Neural crest cell (in vitro differentiated cells): ENCODE measurements around the gene YWHAB. TPM values are rescaled to one million over a fixed set of nuclear protein-coding genes. Genes with fewer than 3 reads are reported as not detected.

ENCODE experiments used
- DNase-seq: peaks from one replicate; pipeline ENCODE4 v3.0.0; 2021; ENCODE audit warnings: low read depth, mixed read lengths, low spot score
- H3K27ac Mint-ChIP-seq: one replicate; pipeline ENCODE4 v1.8.0; 2021; ENCODE audit warnings: mild to moderate bottlenecking, mixed read lengths; ENCODE audit not compliant: unreplicated experiment
- H3K27me3 Mint-ChIP-seq: 2 replicates; pipeline ENCODE4 v1.8.0; 2021; ENCODE audit warnings: low read depth, mild to moderate bottlenecking, mixed read lengths
- H3K36me3 Mint-ChIP-seq: 2 replicates; pipeline ENCODE4 v1.8.0; 2021; ENCODE audit warnings: low read depth, mild to moderate bottlenecking, mixed read lengths
- H3K4me1 Mint-ChIP-seq: 2 replicates; pipeline ENCODE4 v1.8.0; 2021; ENCODE audit warnings: mixed read lengths
- H3K4me3 Mint-ChIP-seq: one replicate; pipeline ENCODE4 v1.8.0; 2021; ENCODE audit warnings: mild to moderate bottlenecking, mixed read lengths
- H3K9me3 Mint-ChIP-seq: 2 replicates; pipeline ENCODE4 v1.8.0; 2021; ENCODE audit warnings: mixed read lengths
- CTCF ChIP-seq: fragments of 200-600 bp; sonication (generic); conservative IDR thresholded peaks from 2 replicates; pipeline ENCODE4 v1.5.0; 2021; ENCODE audit warnings: antibody characterized with exemption, mild to moderate bottlenecking
- total RNA-seq: library from RNA; stranded (reverse); gene quantifications from 2 replicates; pipeline ENCODE4 v1.2.1, GENCODE V29; 2021

Gene YWHAB
- total RNA-seq, 1 donor from 2014 or later = 168 TPM

- no peak for TF ChIP-seq CTCF
- Mint-ChIP-seq H3K27me3 (no peaks in the 10 kb centered on the region), H3K4me1 (no peaks in the 10 kb centered on the region), H3K36me3 (peaks cover 7% of the 10 kb centered on the region), H3K27ac (no peak overlapping the region), H3K4me3 (no peak overlapping the region), H3K9me3 (no peaks in the 10 kb centered on the region)
- DNase-seq = no peak
Observed at GRCh38 chr20:44928595-44928994, 43.1 kb downstream of the YWHAB start.

- no peak overlapping the region for H3K27ac Mint-ChIP-seq
Observed at GRCh38 chr20:44930517-44931168, 45.1 kb downstream of the YWHAB start.

GRCh38 chr20:44931911-44932310 lies 46.4 kb downstream of the YWHAB start:
- no peaks in the 10 kb centered on the region for H3K9me3 Mint-ChIP-seq
- TF ChIP-seq CTCF = no peak
- H3K4me3 Mint-ChIP-seq = no peak overlapping the region
- H3K4me1 Mint-ChIP-seq = no peaks in the 10 kb centered on the region
- peaks cover 4% of the 10 kb centered on the region for H3K36me3 Mint-ChIP-seq
- H3K27me3 Mint-ChIP-seq = no peaks in the 10 kb centered on the region
- no peak overlapping the region for H3K27ac Mint-ChIP-seq
- DNase-seq = no peak

More at GRCh38 chr20:44930517-44931168, 45.1 kb downstream of the YWHAB start:
- DNase-seq = no peak
- H3K4me3 Mint-ChIP-seq = no peak overlapping the region
- H3K27me3 Mint-ChIP-seq = no peaks in the 10 kb centered on the region
- peaks cover 4% of the 10 kb centered on the region for H3K36me3 Mint-ChIP-seq
- no peak for TF ChIP-seq CTCF
- no peaks in the 10 kb centered on the region for H3K4me1 Mint-ChIP-seq
- no peaks in the 10 kb centered on the region for H3K9me3 Mint-ChIP-seq

GRCh38 chr20:44932916-44933315 lies 47.4 kb downstream of the YWHAB start:
- no peak for TF ChIP-seq CTCF
- no peaks in the 10 kb centered on the region for H3K9me3 Mint-ChIP-seq
- H3K4me1 Mint-ChIP-seq = no peaks in the 10 kb centered on the region
- H3K4me3 Mint-ChIP-seq = no peak overlapping the region
- no peak for DNase-seq
- H3K36me3 Mint-ChIP-seq = peaks cover 4% of the 10 kb centered on the region
- no peaks in the 10 kb centered on the region for H3K27me3 Mint-ChIP-seq
- no peak overlapping the region for H3K27ac Mint-ChIP-seq

- H3K27ac Mint-ChIP-seq = no peak overlapping the region
- no peaks in the 10 kb centered on the region for H3K9me3 Mint-ChIP-seq
- no peaks in the 10 kb centered on the region for H3K4me1 Mint-ChIP-seq
- no peak overlapping the region for H3K4me3 Mint-ChIP-seq
- H3K36me3 Mint-ChIP-seq = peaks cover 6% of the 10 kb centered on the region
- TF ChIP-seq CTCF = no peak
- H3K27me3 Mint-ChIP-seq = no peaks in the 10 kb centered on the region
- no peak for DNase-seq
Observed at GRCh38 chr20:44936510-44936909, 51.0 kb downstream of the YWHAB start.
